SH-SY5Y (cell line): ENCODE results near the gene BRAF.

Experiments used
- GATA2 ChIP-seq: IDR thresholded peaks from 2 replicates; pipeline ENCODE4 v1.6.1; 2011; ENCODE audit warnings: mild to moderate bottlenecking, low read depth, low read length
- GATA3 ChIP-seq: IDR thresholded peaks from 2 replicates; pipeline ENCODE4 v1.6.1; 2011; ENCODE audit warnings: low read depth, mild to moderate bottlenecking, low read length, moderate library complexity

DNA sequence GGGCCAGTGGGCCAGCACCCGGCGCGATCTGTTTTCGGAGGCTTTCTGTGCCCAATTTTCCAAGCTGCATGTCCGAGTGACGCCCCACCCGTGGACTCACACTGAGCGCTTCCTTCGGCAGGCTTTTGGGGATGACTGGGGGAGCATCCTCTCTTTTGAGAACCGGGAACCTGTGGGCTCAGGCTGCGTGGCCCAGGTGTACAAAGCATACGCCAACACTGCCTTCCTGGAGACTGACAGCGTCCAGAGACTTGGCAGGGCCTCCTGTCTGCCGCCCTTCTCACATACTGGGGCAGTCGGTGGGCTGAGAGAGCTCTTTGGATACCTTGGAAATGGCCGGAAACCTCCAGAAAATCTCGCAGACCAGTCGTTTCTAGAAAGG lies 251.0 kb downstream of the BRAF start:
- TF ChIP-seq GATA2 (no peak), GATA3 (no peak)
